ENCODE data around the gene DNLZ. TPM values are rescaled to one million over a fixed set of nuclear protein-coding genes. Genes with fewer than 3 reads are reported as not detected.

DNLZ gene
- total and polyA plus RNA-seq, 4 donors = 2.0 to 7.1 (median 4.5) TPM

DNA sequence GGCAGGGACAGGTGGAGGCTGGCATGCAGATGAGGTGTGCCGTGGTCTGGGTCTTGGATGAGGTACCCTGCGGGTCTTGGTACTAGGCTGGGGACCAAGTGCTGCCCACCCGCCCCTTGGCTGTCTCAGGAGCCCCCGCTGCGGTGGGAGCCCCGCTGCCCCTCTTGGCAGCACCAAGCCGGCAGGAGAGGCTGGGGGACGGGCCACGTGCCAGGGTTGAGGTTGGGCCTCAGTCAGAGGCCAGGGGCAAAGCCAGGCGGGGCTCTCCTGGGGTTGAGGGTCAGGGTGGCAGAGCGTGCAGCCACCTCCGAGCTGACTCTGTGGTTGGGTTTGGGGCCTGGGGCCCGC is 8.0 kb upstream of the DNLZ start:
- DNase-seq (ENCODE audit: low spot score) = no peak
- H3K27ac ChIP-seq (ENCODE audit: low read depth in 1 of 2, low read length in 2 of 2) = no peak overlapping the region
- H3K9ac ChIP-seq (ENCODE audit: low read depth in 1 of 2, low read length in 2 of 2) = no peak overlapping the region
- WGBS = 94% methylated on average over 13 of the region's 13 CpGs
- H3K9me3 ChIP-seq (ENCODE audit: control insufficient read depth in 4 of 4, low read length in 3 of 4) = no peaks in the 10 kb centered on the region
- peaks cover 0 to 10% (median 5%) of the 10 kb centered on the region in 4 donors for H3K4me1 ChIP-seq (ENCODE audit: control insufficient read depth in 4 of 4, insufficient read depth in 4 of 4, low read length in 3 of 4)
- peaks cover 0 to 1% (median 0%) of the 10 kb centered on the region in 4 donors for H3K36me3 ChIP-seq (ENCODE audit: control insufficient read depth in 4 of 4, insufficient read depth in 3 of 4, low read depth in 1 of 4, low read length in 3 of 4)
- H3K27me3 ChIP-seq (ENCODE audit: control insufficient read depth in 4 of 4, insufficient read depth in 4 of 4, low read length in 3 of 4) = no peaks in the 10 kb centered on the region
- no peak for TF ChIP-seq NR2F2 (IDR thresholded peaks at IDR 0.05)
- TF ChIP-seq, protein P1, sequence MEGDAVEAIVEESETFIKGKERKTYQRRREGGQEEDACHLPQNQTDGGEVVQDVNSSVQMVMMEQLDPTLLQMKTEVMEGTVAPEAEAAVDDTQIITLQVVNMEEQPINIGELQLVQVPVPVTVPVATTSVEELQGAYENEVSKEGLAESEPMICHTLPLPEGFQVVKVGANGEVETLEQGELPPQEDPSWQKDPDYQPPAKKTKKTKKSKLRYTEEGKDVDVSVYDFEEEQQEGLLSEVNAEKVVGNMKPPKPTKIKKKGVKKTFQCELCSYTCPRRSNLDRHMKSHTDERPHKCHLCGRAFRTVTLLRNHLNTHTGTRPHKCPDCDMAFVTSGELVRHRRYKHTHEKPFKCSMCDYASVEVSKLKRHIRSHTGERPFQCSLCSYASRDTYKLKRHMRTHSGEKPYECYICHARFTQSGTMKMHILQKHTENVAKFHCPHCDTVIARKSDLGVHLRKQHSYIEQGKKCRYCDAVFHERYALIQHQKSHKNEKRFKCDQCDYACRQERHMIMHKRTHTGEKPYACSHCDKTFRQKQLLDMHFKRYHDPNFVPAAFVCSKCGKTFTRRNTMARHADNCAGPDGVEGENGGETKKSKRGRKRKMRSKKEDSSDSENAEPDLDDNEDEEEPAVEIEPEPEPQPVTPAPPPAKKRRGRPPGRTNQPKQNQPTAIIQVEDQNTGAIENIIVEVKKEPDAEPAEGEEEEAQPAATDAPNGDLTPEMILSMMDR (IDR thresholded peaks at IDR 0.05; ENCODE audit: low read depth, low read length, missing input control) = no peak
- TF ChIP-seq GABPA (IDR thresholded peaks at IDR 0.05 in 1 of 2, conservative IDR thresholded peaks at IDR 0.05 in 1 of 2) = no peak
- no peak for TF ChIP-seq RXRA (IDR thresholded peaks at IDR 0.05)
- TF ChIP-seq FOXA2 (IDR thresholded peaks at IDR 0.05) = no peak
- TF ChIP-seq EGR1 (IDR thresholded peaks at IDR 0.05; ENCODE audit: low read depth in 2 of 2) = no peak
- no peak for TF ChIP-seq MAX (IDR thresholded peaks at IDR 0.05)
- TF ChIP-seq ZBTB33 (IDR thresholded peaks at IDR 0.05) = no peak
- TF ChIP-seq YY1 (IDR thresholded peaks at IDR 0.05) = no peak
- no peak for TF ChIP-seq SP1 (IDR thresholded peaks at IDR 0.05)
- TF ChIP-seq, protein P2, sequence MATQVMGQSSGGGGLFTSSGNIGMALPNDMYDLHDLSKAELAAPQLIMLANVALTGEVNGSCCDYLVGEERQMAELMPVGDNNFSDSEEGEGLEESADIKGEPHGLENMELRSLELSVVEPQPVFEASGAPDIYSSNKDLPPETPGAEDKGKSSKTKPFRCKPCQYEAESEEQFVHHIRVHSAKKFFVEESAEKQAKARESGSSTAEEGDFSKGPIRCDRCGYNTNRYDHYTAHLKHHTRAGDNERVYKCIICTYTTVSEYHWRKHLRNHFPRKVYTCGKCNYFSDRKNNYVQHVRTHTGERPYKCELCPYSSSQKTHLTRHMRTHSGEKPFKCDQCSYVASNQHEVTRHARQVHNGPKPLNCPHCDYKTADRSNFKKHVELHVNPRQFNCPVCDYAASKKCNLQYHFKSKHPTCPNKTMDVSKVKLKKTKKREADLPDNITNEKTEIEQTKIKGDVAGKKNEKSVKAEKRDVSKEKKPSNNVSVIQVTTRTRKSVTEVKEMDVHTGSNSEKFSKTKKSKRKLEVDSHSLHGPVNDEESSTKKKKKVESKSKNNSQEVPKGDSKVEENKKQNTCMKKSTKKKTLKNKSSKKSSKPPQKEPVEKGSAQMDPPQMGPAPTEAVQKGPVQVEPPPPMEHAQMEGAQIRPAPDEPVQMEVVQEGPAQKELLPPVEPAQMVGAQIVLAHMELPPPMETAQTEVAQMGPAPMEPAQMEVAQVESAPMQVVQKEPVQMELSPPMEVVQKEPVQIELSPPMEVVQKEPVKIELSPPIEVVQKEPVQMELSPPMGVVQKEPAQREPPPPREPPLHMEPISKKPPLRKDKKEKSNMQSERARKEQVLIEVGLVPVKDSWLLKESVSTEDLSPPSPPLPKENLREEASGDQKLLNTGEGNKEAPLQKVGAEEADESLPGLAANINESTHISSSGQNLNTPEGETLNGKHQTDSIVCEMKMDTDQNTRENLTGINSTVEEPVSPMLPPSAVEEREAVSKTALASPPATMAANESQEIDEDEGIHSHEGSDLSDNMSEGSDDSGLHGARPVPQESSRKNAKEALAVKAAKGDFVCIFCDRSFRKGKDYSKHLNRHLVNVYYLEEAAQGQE (IDR thresholded peaks at IDR 0.05) = no peak
- no peak for TF ChIP-seq FOXA1 (IDR thresholded peaks at IDR 0.05)
- H3K4me3 ChIP-seq (ENCODE audit: low read depth in 1 of 3, low read length in 3 of 3) = no peak overlapping the region

- WGBS = 96% methylated on average over 54 of the region's 54 CpGs
- peaks cover 0 to 1% (median 0%) of the 10 kb centered on the region in 4 donors for H3K36me3 ChIP-seq (ENCODE audit: control insufficient read depth in 4 of 4, insufficient read depth in 3 of 4, low read depth in 1 of 4, low read length in 3 of 4)
- H3K27me3 ChIP-seq (ENCODE audit: control insufficient read depth in 4 of 4, insufficient read depth in 4 of 4, low read length in 3 of 4) = no peaks in the 10 kb centered on the region
- H3K9ac ChIP-seq (ENCODE audit: low read depth in 1 of 2, low read length in 2 of 2) = no peak overlapping the region
- H3K9me3 ChIP-seq (ENCODE audit: control insufficient read depth in 4 of 4, low read length in 3 of 4) = no peaks in the 10 kb centered on the region
- no peak for DNase-seq (ENCODE audit: low spot score)
- H3K4me3 ChIP-seq (ENCODE audit: low read depth in 1 of 3, low read length in 3 of 3) = no peak overlapping the region
- peaks cover 0 to 10% (median 5%) of the 10 kb centered on the region in 4 donors for H3K4me1 ChIP-seq (ENCODE audit: control insufficient read depth in 4 of 4, insufficient read depth in 4 of 4, low read length in 3 of 4)
- H3K27ac ChIP-seq (ENCODE audit: low read depth in 1 of 2, low read length in 2 of 2) = no peak overlapping the region
- TF ChIP-seq FOXA1 (IDR thresholded peaks at IDR 0.05) (no peak), NR2F2 (IDR thresholded peaks at IDR 0.05) (no peak), EGR1 (IDR thresholded peaks at IDR 0.05; ENCODE audit: low read depth in 2 of 2) (no peak), RXRA (IDR thresholded peaks at IDR 0.05) (no peak), JUND (IDR thresholded peaks at IDR 0.05) (no peak), YY1 (IDR thresholded peaks at IDR 0.05) (no peak), GABPA (IDR thresholded peaks at IDR 0.05 in 1 of 2, conservative IDR thresholded peaks at IDR 0.05 in 1 of 2) (no peak), HNF4G (IDR thresholded peaks at IDR 0.05) (no peak), SP1 (IDR thresholded peaks at IDR 0.05) (no peak), HNF4A (conservative IDR thresholded peaks at IDR 0.05) (no peak)
- TF ChIP-seq, protein P2 (IDR thresholded peaks at IDR 0.05) = no peak
- TF ChIP-seq, protein P1 (IDR thresholded peaks at IDR 0.05; ENCODE audit: low read depth, low read length, missing input control) = no peak
- TF ChIP-seq, protein P3, sequence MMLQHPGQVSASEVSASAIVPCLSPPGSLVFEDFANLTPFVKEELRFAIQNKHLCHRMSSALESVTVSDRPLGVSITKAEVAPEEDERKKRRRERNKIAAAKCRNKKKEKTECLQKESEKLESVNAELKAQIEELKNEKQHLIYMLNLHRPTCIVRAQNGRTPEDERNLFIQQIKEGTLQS (IDR thresholded peaks at IDR 0.05) = no peak
Observed at GRCh38 chr9:136370687-136371532, 7.4 kb upstream of the DNLZ start.
